ENCODE data around the gene TMEM236.

TMEM236 gene

DNA sequence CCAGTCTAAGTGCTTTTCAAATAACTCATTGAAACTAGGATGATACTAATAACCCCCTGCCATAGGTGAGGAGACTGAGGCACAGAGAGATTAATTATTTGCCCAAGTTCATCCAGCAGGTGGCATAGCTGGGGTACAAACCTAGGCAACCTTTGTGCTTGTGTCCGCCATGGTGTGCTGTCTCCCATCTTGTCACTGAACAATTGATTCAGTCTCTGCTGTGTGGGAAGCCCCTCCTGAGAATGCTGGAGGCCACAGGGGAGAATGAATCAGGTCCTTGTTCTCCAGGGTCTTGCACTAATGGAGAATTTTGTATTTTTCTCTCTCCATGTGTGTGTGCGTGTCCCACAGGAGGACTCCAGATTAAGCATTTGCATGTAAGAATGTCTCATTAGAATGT is 15.8 kb upstream of the TMEM236 start:
- in situ Hi-C loops (cut with HindIII; ENCODE audit: low pct_ligation_motif_present, low pct_unique_long_range_greater_than_20kb, low sequenced_read_pairs), result no loop called here
- DNase-seq, result no peak

DNA sequence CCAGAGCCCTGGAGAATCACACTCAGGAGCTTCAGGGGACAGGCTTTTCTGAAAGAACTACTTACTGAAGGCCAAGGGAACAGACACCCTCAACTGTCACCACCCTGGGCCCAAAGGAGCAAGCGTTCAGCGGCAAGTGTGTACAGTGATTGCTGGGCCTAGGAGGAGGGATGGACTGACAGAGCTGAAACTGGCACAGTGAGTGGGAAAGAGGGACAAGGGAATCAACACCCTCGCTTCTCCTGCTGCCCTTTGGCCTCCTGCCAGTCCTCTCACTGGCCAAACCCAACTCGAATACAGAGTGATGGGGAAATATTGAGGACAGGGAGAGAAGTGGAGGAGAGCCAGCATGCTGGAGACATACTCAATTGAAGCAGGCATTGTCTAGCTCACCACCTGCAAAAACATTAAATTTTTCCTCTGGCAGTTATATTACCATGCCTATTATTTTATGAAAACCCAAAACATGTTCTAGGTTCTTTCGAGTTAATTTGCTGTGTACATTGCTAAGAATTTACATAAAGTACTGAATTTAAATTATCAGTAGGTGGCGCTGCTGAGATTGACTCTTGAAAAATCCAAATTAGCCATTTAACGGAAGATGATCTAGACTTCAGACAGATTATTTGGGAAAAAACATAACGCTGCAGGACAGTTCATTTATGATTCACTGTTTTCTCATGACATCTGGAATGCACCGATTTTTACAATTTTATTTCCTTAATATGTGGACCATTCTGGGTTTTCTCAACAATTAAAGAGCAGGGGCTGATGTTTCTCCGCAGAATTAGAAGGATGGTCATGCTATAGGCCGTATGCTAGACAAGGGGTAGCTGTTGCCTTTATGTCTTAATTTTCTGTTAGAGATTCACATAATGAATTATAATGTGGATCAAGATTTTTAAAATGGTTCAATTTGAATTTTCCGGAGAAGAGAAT is 14.7 kb upstream of the TMEM236 start:
- in situ Hi-C loops (cut with HindIII; ENCODE audit: low pct_ligation_motif_present, low pct_unique_long_range_greater_than_20kb, low sequenced_read_pairs), result no loop called here
- peak; percentile 33 for DNase-seq

DNA sequence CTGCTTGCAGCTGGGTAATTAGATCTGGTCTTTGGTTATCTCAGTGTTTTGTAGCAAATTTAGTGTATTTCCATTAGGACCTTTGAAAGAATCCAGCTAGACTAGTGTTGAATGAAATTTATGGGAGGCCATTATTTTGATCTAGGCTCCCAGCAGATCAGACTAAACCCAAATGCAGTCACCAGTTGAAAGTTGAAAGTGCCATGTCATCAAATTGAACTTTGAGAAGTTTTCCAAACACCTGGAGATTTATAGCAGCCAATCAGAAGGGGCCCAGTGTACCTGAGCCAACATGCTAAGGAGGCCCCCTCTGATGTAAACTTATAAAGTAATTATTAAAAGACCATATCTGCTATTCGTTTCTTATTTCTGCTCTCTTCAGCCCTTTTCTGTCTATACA is 11.3 kb upstream of the TMEM236 start:
- no peak for DNase-seq
- in situ Hi-C loops (cut with HindIII; ENCODE audit: low pct_ligation_motif_present, low pct_unique_long_range_greater_than_20kb, low sequenced_read_pairs), result no loop called here

DNA sequence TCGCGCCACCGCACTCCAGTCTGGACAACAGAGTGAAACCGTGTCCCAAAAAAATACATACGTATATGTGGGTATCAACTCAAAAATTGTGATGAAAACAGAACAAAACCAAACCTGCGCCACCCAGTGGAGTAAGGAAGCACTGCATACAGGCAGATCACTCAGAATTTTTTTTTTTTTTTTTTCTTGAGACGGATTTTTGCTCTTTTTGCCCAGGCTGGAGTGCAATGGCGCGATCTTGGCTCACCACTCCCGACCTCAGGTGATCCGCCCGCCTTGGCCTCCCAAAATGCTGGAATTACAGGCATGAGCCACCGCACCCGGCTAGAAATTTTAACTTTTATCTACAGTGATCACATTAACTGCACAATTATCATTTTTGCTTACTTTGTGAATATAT is 9.1 kb upstream of the TMEM236 start:
- in situ Hi-C loops (cut with HindIII; ENCODE audit: low pct_ligation_motif_present, low pct_unique_long_range_greater_than_20kb, low sequenced_read_pairs), result no loop called here
- peak; percentile 54 for DNase-seq

DNA sequence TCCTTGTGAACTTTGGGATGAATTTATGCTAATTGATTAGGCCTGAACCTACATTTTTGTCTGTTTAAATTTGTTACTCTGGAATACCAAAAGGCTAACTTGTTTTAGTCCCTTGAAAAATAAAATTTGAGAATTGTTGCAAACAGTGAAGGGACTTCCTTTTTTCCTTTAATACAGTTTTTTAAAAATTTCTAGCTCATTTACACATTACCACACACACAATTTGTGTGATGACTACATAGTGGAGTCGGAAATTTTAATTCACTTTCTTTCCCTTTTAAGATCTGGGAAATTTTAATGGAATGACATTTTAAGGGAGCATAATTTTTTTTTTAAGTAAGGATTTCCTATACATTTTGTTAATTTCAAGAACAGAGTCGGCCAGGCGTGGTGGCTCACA is 8.6 kb upstream of the TMEM236 start:
- no peak for DNase-seq
- in situ Hi-C loops (cut with HindIII; ENCODE audit: low pct_ligation_motif_present, low pct_unique_long_range_greater_than_20kb, low sequenced_read_pairs), result no loop called here

DNA sequence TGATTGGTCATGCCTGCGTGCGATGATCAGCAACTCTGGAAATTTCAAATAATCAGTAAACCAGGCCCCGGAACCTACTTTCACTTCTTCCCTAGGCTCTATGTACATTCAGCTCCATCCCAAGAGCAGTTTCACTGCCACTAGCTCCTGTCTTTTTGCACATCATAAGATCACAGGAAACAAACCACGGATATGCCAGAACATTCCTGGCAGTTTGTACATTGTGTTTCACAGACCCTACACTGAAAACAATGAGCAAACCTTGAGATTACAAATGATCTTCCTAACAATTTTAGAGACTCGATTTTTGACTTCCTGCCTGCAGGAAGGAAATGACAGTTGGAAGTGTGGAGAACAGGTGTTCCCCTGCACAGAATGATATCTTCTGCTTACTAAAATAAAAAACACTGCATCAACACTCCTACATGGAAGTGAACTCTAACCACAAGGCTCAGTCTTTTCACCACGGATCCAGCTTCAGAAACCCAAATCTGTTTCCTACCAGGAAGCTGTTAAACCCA is 7.6 kb upstream of the TMEM236 start:
- in situ Hi-C loops (cut with HindIII; ENCODE audit: low pct_ligation_motif_present, low pct_unique_long_range_greater_than_20kb, low sequenced_read_pairs), result no loop called here
- DNase-seq, result no peak

DNA sequence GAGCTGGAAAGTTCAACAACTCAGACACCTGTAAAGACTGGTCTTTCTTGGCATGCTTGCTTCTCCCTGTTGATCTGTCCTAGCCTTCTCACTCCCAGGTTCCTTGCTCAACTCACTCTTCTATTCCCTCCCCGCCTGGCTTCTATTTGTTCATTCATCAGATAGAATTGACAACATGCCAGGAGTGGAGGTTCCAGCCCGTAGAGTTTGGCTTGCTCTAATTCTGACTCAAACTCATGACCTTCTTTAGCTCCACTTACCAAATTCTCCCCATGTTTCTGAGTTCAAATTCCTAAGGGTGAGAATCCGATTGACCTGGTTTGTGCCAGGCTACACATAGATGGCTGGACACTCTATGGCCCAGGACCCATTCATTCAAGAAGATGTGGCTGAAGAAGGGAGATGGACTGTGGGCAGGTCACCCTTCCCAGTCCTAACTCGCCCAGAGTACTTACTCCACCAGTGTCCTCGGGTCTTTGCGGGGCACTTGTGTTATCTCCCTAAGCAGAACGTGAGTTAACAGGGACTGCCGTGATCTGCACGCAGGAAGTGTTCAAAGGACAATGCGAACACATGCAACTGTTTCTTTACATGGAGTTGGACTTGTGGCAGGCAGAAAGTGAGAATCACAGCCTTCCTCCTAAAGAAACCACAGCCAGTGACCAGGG is 4.0 kb upstream of the TMEM236 start:
- in situ Hi-C loops (cut with HindIII; ENCODE audit: low pct_ligation_motif_present, low pct_unique_long_range_greater_than_20kb, low sequenced_read_pairs), result no loop called here
- DNase-seq, result no peak

DNA sequence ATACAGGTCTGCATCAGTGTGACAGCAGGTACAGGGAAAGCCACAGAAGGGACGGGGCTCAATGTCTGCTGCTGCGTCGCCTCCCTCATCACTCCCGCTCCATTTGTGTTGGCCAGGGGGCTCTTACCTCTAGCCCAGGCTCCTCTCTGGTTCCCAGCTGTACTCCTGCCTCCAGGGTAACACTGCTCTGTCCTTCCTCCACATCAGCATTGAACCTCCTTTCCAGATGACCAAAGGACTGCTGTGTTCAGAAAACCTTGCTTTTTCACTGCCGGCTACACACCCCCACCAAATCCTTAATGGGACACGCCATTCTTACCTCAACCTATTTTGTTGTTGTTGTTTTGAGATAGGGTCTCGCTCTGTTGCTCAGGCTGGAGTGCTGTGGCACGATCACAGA is 2.1 kb upstream of the TMEM236 start:
- DNase-seq, result no peak
- in situ Hi-C loops (cut with HindIII; ENCODE audit: low pct_ligation_motif_present, low pct_unique_long_range_greater_than_20kb, low sequenced_read_pairs), result no loop called here

DNA sequence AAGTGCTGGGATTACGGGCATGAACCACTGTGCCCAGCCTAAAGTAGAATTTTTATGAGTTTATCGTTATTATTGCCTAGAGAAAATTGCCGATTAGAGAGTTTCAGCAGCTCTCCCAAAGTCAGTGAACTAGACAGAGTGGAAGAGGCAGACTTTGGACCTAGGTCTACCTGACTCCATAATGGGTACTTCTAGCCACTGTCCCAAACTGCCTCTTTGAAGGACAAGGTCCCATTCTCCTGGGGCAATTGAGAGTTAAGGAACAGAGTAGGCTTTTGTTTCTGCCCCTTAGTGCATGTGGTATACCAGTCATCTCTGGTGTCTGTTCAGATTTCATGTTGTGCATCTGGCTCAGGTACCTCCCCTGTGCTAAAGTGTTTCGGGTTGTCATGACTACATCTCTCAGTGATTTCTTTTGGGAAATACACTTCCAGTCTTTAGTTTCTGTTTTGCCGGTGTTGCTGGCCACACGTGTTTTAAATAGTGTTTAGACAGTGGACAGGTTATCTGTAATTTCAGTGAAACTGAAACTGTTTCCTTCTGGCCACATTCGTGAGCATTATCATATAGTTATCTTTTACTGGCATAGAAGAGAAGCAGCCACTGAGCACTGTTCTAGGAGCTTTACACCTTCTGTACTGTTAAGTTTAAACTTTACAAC is 4.7 kb downstream of the TMEM236 start:
- in situ Hi-C loops (cut with HindIII; ENCODE audit: low pct_ligation_motif_present, low pct_unique_long_range_greater_than_20kb, low sequenced_read_pairs), result no loop called here
- no peak for DNase-seq

DNA sequence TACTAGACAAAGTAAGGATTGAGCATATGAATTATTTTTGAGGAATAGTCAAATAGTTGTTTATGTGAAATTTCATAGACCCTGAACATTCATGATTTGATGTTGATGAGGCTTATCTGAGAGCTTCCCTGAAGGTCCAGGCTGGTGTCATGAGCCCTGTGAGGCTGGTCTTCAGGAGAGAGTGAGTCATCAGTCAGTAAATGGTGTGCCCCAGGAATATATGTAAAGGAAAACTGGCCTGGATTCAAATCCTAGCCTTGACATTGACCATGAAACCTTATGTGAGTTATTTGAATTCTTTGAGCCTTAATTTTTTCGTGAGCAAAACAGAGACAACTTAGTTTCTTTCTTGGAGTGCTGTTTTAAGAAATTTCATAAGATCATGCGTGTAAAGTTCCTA is 6.2 kb downstream of the TMEM236 start:
- no peak for DNase-seq
- in situ Hi-C loops (cut with HindIII; ENCODE audit: low pct_ligation_motif_present, low pct_unique_long_range_greater_than_20kb, low sequenced_read_pairs), result no loop called here

DNA sequence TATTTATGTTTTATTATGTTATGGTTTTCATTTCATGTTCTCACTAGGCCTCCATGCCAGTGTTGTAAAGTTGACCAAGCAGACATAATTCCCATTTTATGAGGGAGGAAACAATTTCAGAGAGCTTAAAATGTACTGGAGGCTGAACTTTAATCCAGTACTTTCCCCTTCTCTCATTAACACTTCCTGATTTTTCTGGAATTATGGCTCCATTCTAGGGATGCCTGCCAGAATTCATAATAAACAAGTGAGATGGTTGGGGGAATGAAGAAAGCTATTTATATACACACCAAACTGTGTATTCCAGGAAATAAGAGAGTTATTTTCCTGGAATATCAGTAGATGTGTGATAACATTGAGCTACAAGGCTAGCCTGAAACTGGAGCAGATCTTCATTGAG is 6.9 kb downstream of the TMEM236 start:
- in situ Hi-C loops (cut with HindIII; ENCODE audit: low pct_ligation_motif_present, low pct_unique_long_range_greater_than_20kb, low sequenced_read_pairs), result no loop called here
- no peak for DNase-seq

DNA sequence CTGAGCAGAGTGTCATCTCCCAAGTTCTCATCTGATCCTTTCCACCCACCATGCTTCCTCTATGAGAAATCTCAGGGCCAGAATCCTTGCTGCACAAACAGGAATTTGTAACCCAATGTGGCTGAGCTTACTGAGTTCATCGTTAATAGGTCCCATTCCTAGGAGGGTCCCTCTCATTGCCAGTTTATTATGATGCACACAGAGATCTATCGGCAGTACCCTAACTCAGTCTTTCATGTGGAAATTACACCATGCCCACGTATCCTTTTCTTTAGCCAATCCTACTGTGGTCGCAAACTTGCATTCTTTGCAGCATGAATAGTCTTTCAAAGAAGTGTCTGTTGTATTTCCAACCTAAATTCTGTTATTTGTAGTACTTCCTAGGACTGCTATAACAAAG is 12.1 kb downstream of the TMEM236 start:
- DNase-seq, result no peak
- in situ Hi-C loops (cut with HindIII; ENCODE audit: low pct_ligation_motif_present, low pct_unique_long_range_greater_than_20kb, low sequenced_read_pairs), result no loop called here

DNA sequence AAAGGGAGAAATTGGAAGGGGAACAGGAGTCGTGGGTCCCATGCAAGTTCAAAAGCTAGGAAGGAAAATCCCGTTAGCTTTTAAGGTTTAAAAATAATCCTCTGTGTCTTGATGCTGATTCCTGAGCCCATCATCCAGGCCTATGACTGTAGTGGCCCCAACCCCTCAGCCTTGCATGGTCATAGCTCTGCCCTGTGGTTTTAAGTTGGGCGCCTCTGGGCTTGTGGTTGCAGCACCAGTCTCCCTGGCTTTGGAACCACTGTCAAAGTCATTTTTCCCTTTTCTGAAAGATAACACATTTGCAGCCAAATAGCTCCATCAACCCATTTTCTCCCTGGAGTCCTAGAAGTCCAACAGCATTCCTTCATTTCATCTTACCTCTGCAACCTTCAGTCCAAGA is 13.6 kb downstream of the TMEM236 start:
- no peak for DNase-seq
- in situ Hi-C loops (cut with HindIII; ENCODE audit: low pct_ligation_motif_present, low pct_unique_long_range_greater_than_20kb, low sequenced_read_pairs), result no loop called here

DNA sequence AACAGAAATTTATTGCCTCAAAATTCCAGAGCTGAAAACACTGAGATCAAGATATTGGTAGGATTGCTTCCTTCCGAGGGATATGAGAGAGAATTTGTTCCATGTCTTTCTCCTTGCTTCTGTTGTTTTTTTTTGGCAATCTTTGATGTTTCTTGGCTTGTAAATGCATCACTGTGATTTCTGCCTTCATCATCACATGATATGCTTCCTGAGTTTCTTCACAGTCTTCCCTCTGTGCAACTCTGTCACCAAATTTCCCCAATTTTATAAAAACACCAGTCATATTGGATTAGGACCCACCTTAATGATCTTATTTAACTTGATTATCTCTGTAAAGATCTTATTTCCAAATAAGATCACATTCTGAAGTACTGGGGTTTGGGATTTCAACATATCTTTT is 14.7 kb downstream of the TMEM236 start:
- DNase-seq, result no peak
- in situ Hi-C loops (cut with HindIII; ENCODE audit: low pct_ligation_motif_present, low pct_unique_long_range_greater_than_20kb, low sequenced_read_pairs), result no loop called here

DNA sequence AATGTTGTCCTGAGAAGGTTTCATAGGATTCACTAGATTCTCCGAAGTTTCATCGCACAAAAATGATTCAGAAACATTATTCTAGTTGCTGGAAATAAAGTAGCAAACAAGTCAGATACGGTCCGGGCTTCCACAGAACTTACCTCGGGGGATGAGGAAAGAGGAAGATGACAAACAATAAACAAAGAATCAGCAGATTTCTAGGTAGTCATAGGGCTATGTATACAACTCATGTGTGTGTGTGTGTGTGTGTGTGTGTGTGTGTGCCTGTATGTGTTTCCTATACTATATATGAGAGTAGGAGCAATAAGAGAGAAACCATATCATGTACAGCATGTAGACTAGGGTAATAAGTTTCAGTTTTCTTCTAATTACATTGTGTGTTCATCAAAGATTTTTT is 16.5 kb downstream of the TMEM236 start:
- in situ Hi-C loops (cut with HindIII; ENCODE audit: low pct_ligation_motif_present, low pct_unique_long_range_greater_than_20kb, low sequenced_read_pairs), result no loop called here
- no peak for DNase-seq

DNA sequence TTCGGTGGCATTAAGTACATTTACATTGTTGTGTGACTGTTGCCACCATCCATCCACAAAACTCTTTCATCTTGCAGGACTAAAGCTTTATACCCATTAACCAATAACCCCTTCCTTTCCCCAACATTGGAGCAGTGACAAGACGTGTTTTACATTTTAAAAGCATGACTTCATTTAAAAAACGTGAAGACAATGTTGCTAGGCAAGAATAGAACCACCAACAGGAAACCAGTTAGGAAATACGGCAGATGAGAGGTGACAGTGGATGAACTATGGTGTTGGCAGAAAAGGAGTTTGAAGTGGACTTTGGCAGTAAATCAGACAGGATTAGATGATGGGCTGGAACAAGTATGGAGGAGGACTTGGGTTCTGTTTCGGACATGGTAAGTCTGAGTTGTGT is 17.0 kb downstream of the TMEM236 start:
- no peak for DNase-seq
- in situ Hi-C loops (cut with HindIII; ENCODE audit: low pct_ligation_motif_present, low pct_unique_long_range_greater_than_20kb, low sequenced_read_pairs), result no loop called here

DNA sequence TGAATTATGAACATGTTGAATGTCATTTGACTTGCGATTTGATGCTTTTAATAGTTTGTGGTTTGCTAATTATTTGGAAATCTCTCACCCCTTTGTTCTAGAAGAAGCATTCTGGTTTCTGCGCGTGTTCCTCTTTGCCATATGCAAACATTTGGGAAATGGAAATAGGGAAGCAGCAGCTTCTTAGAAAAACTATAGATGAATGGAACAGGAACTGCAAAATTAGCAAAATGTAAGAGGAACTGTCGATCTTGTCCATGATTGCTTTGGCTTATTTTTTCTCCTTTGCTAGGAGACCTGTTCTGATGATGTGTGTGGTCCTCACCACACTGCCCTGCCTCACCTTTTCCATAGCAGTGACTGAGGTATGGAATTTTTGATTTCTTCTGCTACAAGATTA is 19.0 kb downstream of the TMEM236 start:
- in situ Hi-C loops (cut with HindIII; ENCODE audit: low pct_ligation_motif_present, low pct_unique_long_range_greater_than_20kb, low sequenced_read_pairs), result no loop called here
- no peak for DNase-seq

DNA sequence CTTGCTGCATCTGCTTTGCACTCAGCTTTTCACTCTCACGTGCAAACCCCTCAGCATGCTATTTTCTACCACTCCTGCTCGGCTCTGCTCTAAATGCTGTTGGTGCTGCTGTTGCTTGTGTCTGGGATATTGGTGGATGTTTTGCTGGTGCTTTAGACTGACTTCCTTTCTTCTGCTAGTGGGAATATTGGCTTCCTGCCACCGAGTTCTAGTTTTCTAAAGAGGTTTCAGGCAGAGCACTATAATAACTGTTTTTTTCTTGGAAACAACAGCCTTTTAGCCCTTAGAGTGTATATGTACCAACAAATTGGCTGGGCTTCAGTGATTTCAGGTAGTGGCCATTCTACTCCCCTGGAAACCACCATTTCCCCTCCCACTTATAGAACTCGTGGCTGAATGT is 27.8 kb downstream of the TMEM236 start:
- no peak for DNase-seq
- in situ Hi-C loops (cut with HindIII; ENCODE audit: low pct_ligation_motif_present, low pct_unique_long_range_greater_than_20kb, low sequenced_read_pairs), result no loop called here

DNA sequence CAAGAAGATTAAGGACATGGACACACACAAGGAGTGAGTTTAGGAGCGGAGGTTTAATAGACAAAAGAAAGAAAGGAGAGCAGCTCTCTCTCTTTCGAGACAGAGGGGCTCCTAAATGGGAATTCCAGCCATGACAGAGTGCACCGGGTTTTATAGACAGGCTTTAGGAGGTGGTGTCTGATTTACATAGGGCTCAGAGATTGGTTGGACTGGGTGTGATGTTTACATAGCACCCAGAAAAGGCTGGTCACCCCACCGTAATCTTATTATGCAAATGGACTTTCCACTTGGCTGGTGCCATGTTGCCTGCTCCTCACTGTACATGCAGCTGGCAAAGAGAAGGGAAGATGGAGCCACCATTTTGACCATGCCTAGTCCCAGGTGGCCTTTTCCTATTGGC is 28.7 kb downstream of the TMEM236 start:
- no peak for DNase-seq
- in situ Hi-C loops (cut with HindIII; ENCODE audit: low pct_ligation_motif_present, low pct_unique_long_range_greater_than_20kb, low sequenced_read_pairs), result no loop called here
